Left lobe of liver (tissue), 2 donors: ENCODE data around the gene WDR31. TPM values are rescaled to one million over a fixed set of nuclear protein-coding genes. Genes with fewer than 3 reads are reported as not detected.
"Not testable (repeated sequence)": the region's sequence is repeated elsewhere in the genome, so short reads cannot be mapped to it uniquely, and the experiment has no call there.

Experiments
- ATAC-seq: fragments of 200-7000 bp; cut with Tn5 transposase; one replicate; pipeline ENCODE4 v1.9.1; 2020; ENCODE audit warnings: mild to moderate bottlenecking, moderate library complexity
- DNase-seq: peaks from one replicate; pipeline ENCODE4 v3.0.0-alpha.2; 2020; ENCODE audit warnings: low spot score
- total RNA-seq: library from RNA; stranded (reverse); gene quantifications from one replicate; pipeline ENCODE4 v1.2.1, GENCODE V29; 2021
- donor health status: DM: no; HTN: no; CAD: no; lungs with moderate emphysema.
- donor health status: DM: no; HTN: yes; CAD: no.

Gene WDR31
- total RNA-seq, 1 donor from 2014 or later = 3.0 TPM

- DNase-seq (peak; percentile 95), ATAC-seq (peak; percentile 89)
These were observed 29.1 kb upstream of the WDR31 start for GRCh38 chr9:113368982-113369854.

- ATAC-seq = no peak
- no peak for DNase-seq
These were observed 28.4 kb upstream of the WDR31 start for GRCh38 chr9:113368348-113368981.

GRCh38 chr9:113365652-113366051 lies 25.6 kb upstream of the WDR31 start:
- ATAC-seq, DNase-seq: not testable (repeated sequence)

DNA sequence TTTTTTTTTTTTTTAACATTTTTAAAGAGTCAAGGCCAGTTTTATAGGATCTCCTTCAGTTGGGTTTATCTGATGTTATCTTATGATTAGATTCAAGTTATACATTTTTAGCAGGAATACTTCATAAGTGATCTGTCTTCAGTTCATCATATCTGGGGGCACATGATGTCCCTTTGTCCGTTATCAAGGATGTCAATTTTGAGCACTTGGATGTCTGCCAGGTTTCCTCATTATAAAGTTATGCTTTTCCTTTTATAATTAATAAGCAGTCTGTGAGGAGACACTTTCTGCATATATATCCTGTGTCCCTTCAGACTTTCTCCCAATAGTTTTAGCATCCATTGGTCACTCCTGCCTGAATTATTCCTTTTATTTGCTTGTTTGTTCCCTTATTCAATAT lies 24.9 kb upstream of the WDR31 start:
- DNase-seq (no peak), ATAC-seq (no peak)

GRCh38 chr9:113363336-113363735 lies 23.3 kb upstream of the WDR31 start:
- no peak for ATAC-seq
- no peak for DNase-seq

DNA sequence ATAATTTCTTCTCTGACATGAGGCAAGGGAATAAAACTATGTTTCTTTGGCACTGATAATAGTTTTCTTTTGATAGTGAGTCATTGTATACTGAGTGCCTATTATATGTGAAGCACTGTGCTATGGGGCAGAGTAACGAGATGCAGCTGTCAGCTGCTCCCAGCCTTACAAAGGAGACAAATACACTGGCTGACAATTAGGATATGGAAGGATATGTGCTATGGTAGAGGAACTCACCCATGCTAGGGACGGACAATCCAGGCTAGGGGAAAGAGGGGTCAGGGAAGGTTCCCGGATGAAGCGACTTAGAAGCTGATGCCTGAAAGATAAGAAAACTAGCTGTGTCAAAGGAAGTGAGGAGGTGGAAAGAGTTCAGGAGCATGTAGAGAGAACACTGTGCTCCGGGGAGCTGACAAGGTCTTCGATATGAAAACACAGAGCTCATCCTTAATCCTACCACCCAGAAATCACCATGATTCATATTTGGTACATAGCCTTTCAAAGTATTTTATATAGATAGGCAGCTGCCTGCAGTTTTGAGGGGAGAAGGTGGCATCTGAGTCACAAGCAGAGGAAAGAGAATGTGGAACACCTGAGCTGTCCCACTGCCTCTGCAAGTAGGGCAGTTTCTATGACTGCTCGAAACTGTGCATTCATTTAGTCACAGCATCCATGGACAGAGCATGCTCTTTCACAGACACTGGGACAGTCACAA lies 21.4 kb upstream of the WDR31 start:
- no peak for DNase-seq
- no peak for ATAC-seq

GRCh38 chr9:113360242-113360842 lies 20.3 kb upstream of the WDR31 start:
- no peak for DNase-seq

GRCh38 chr9:113359385-113359784 lies 19.3 kb upstream of the WDR31 start:
- DNase-seq = peak; percentile 77
- ATAC-seq = peak; percentile 90

More at GRCh38 chr9:113360242-113360842, 20.3 kb upstream of the WDR31 start:
- ATAC-seq = no peak

- no peak for ATAC-seq
- no peak for DNase-seq
These were observed 16.7 kb upstream of the WDR31 start for GRCh38 chr9:113356686-113357292.

GRCh38 chr9:113355040-113355596 lies 15.0 kb upstream of the WDR31 start:
- peak; percentile 74 for ATAC-seq
- no peak for DNase-seq

- no peak for DNase-seq
- no peak for ATAC-seq
These were observed 12.3 kb upstream of the WDR31 start for GRCh38 chr9:113352411-113352810.

GRCh38 chr9:113352006-113352405 lies 11.9 kb upstream of the WDR31 start:
- DNase-seq = no peak
- no peak for ATAC-seq

DNA sequence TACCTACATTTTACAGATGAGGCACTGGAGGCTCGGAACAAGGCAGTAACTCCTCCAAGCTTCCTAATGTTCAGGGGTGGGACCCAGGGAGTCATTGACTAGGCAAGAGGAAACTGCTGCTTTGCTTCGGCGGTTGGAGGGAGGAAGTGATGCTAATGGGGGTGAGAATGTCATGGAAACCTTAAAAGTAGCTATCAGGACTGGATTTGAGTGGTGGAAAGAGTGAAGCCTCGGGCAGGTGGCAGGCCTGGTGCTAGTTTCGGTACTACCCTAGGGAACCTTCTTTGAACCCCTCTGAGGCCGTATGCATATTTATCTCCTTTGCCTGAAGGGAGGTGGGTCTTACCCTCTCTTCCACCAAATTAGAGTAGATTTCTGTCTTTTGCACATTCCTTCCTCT lies 10.9 kb upstream of the WDR31 start:
- DNase-seq (no peak), ATAC-seq (no peak)

GRCh38 chr9:113350107-113350661 lies 10.1 kb upstream of the WDR31 start:
- DNase-seq = no peak
- no peak for ATAC-seq

- ATAC-seq (peak; percentile 89), DNase-seq (no peak)
These were observed 9.5 kb upstream of the WDR31 start, which contains the start of gene BSPRY for GRCh38 chr9:113349445-113350094. TSS of gene BSPRY (plus strand) at chr9:113349541. CDS start at chr9:113349580, 39 bp downstream.

- no peak for DNase-seq
- ATAC-seq = no peak
These were observed 9.0 kb upstream of the WDR31 start for GRCh38 chr9:113349066-113349444.

DNA sequence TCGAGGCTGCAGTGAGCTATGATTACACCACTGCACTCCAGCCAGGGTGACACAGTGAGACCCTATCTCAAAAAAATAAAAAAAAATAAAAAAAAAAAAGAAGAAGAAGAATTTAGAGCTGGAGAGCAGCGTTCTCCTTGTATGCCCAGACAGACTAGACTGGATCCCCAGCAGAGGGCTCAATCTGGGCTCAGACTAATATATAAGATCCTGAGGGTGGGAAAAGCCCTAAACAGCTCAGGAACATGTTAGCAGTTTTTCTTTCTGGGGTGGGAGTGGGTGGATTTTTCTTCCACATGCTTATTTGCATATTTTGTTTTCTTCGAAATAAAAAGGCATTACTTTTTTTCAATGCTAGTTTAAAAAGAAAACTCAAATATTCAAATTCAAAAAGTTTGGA lies 8.4 kb upstream of the WDR31 start:
- no peak for DNase-seq
- no peak for ATAC-seq

DNA sequence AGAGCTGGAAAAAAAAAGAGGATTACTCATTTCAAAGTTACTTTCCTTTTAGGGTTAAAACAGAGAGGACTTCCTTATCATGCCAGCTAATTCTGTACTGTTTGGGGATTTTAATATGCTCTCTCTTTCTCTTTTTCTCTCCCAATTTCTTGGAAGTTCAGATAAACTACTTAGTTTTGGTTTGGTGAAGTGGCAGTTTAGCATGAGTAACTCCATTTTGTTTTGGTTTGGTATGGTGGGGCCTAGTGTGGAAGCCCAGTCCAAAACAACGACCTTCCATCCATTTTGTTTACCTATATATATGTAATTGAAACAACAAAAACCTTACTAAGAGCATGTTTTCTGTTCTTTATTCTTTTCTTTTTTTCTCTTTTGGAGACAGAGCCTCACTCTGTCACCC lies 5.6 kb upstream of the WDR31 start:
- DNase-seq (no peak), ATAC-seq (no peak)

DNA sequence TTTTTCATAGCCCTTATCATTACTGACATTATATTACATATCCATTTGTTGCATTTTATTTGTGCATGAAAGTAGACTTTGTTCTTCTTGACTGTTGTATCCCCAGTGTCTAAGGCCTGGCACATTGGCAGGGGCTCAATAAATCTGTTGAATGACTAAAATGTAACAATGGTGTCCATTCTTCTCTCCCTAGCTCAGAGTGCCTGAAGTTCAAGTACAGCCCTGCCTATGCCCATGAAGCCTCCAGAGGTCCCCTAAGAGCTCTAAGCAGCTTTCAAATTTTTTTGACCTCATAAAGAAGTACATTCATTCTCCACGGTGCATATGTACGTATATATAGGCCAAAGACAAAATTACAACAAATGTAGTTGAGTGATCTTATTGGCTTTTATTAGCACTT lies 5.1 kb upstream of the WDR31 start:
- DNase-seq (no peak), ATAC-seq (no peak)
